ENCODE measurements around the gene MOB4.
A peak's percentile ranks its signal among the peaks of the same experiment; 100 is the strongest.

Gene MOB4

GRCh38 chr2:197495433-197496134, 20.3 kb upstream of the MOB4 start:
- no peak for TF ChIP-seq CTCF (IDR thresholded peaks at IDR 0.05)
- DNase-seq (ENCODE audit: low spot score) = no peak
- no peak overlapping the region for H3K4me3 ChIP-seq
- no peak overlapping the region for H3K27ac ChIP-seq

- no peak overlapping the region for H3K4me3 ChIP-seq
- TF ChIP-seq CTCF (IDR thresholded peaks at IDR 0.05) = no peak
- no peak for DNase-seq (ENCODE audit: low spot score)
- no peak overlapping the region for H3K27ac ChIP-seq
Observed at GRCh38 chr2:197496695-197497094, 19.2 kb upstream of the MOB4 start.

- DNase-seq (ENCODE audit: low spot score) = no peak
- TF ChIP-seq CTCF (IDR thresholded peaks at IDR 0.05) = no peak
- peak overlapping the region; percentile 93 for H3K4me3 ChIP-seq
- H3K27ac ChIP-seq = no peak overlapping the region
Observed at GRCh38 chr2:197497326-197497725, 18.5 kb upstream of the MOB4 start.

- no peak for TF ChIP-seq CTCF (IDR thresholded peaks at IDR 0.05)
- DNase-seq (ENCODE audit: low spot score) = no peak
- Histone ChIP-seq H3K27ac (peak overlapping the region; percentile 95 to 97), H3K4me3 (peak overlapping the region; percentile 93)
Observed at GRCh38 chr2:197498235-197498936, 17.5 kb upstream of the MOB4 start.

GRCh38 chr2:197498937-197499593, 16.8 kb upstream of the MOB4 start:
- H3K27ac ChIP-seq = peak overlapping the region; percentile 95 to 97
- DNase-seq (ENCODE audit: low spot score) = peak; percentile 84
- H3K4me3 ChIP-seq = peak overlapping the region; percentile 93
- no peak for TF ChIP-seq CTCF (IDR thresholded peaks at IDR 0.05)

GRCh38 chr2:197499594-197500502, 16.0 kb upstream of the MOB4 start, which contains the start of the genes HSPD1 and HSPE1:
TSS of gene HSPD1 (minus strand) at chr2:197499840. CDS start at chr2:197498848, 992 bp downstream.
TSS of gene HSPE1 (plus strand) at chr2:197500379. CDS start at chr2:197500437, 58 bp downstream.
- H3K4me3 ChIP-seq = peak within 1 kb of the TSS; percentile 93
- peak within 1 kb of the TSS; percentile 95 to 97 for H3K27ac ChIP-seq
- no peak for TF ChIP-seq CTCF (IDR thresholded peaks at IDR 0.05)
- DNase-seq (ENCODE audit: low spot score) = peak; percentile 99
